Upper lobe of left lung (tissue), 4 donors: ENCODE measurements around the gene KRTAP12-4.

Experiments
- POLR2A ChIP-seq, 4 donors: fragments of 450-650 bp; IDR thresholded peaks; one replicate each; pipeline ENCODE4 v1.5.1; 2016 to 2017; ENCODE audit warnings: antibody characterized with exemption in 4 of 4, mild to moderate bottlenecking in 2 of 4
- POLR2AphosphoS5 ChIP-seq, 2 donors: sonication (generic); formaldehyde crosslinking; IDR thresholded peaks; one replicate each; pipeline ENCODE4 v1.5.1; 2017; ENCODE audit warnings: antibody characterized with exemption in 2 of 2
- TF ChIP-seq, protein P1 (sequence below), 6 experiments: fragments of 450-650 bp in 4 of 6; fragments of 200-600 bp in 2 of 6; sonication (generic) in 2 of 6; IDR thresholded peaks; one replicate each; pipeline ENCODE4 v1.5.1; 2016 to 2019; ENCODE audit warnings: antibody characterized with exemption in 6 of 6

GRCh38 chr21:44686843-44687561 lies 32.5 kb upstream of the KRTAP12-4 start:
- TF ChIP-seq POLR2A (IDR thresholded peaks at IDR 0.05) (no peak), POLR2AphosphoS5 (IDR thresholded peaks at IDR 0.05) (no peak)
- TF ChIP-seq, protein P1, sequence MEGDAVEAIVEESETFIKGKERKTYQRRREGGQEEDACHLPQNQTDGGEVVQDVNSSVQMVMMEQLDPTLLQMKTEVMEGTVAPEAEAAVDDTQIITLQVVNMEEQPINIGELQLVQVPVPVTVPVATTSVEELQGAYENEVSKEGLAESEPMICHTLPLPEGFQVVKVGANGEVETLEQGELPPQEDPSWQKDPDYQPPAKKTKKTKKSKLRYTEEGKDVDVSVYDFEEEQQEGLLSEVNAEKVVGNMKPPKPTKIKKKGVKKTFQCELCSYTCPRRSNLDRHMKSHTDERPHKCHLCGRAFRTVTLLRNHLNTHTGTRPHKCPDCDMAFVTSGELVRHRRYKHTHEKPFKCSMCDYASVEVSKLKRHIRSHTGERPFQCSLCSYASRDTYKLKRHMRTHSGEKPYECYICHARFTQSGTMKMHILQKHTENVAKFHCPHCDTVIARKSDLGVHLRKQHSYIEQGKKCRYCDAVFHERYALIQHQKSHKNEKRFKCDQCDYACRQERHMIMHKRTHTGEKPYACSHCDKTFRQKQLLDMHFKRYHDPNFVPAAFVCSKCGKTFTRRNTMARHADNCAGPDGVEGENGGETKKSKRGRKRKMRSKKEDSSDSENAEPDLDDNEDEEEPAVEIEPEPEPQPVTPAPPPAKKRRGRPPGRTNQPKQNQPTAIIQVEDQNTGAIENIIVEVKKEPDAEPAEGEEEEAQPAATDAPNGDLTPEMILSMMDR (IDR thresholded peaks at IDR 0.05), result no peak
